ENCODE results near the gene THAP10.
"Not testable (repeated sequence)": the region's sequence is repeated elsewhere in the genome, so short reads cannot be mapped to it uniquely, and the experiment has no call there.

THAP10 gene

GRCh38 chr15:70866982-70867641 is 25.1 kb downstream of the THAP10 start:
- Histone ChIP-seq H3K4me1 (ENCODE audit: control insufficient read depth in 1 of 2, insufficient read depth in 2 of 2, low read length in 2 of 2) (no peaks in the 10 kb centered on the region), H3K27me3 (ENCODE audit: control insufficient read depth in 1 of 2, insufficient read depth in 2 of 2, low read length in 2 of 2) (no peaks in the 10 kb centered on the region), H3K9me3 (ENCODE audit: control insufficient read depth in 1 of 2, low read length in 2 of 2) (no peaks in the 10 kb centered on the region), H3K36me3 (ENCODE audit: control insufficient read depth in 1 of 2, insufficient read depth in 2 of 2, low read length in 2 of 2) (no peaks in the 10 kb centered on the region), H3K4me3 (ENCODE audit: low read depth in 1 of 2, low read length in 2 of 2) (no peak overlapping the region), H3K9ac (ENCODE audit: low read depth in 1 of 2, low read length in 2 of 2) (no peak overlapping the region), H3K27ac (ENCODE audit: low read depth, low read length) (no peak overlapping the region)

DNA sequence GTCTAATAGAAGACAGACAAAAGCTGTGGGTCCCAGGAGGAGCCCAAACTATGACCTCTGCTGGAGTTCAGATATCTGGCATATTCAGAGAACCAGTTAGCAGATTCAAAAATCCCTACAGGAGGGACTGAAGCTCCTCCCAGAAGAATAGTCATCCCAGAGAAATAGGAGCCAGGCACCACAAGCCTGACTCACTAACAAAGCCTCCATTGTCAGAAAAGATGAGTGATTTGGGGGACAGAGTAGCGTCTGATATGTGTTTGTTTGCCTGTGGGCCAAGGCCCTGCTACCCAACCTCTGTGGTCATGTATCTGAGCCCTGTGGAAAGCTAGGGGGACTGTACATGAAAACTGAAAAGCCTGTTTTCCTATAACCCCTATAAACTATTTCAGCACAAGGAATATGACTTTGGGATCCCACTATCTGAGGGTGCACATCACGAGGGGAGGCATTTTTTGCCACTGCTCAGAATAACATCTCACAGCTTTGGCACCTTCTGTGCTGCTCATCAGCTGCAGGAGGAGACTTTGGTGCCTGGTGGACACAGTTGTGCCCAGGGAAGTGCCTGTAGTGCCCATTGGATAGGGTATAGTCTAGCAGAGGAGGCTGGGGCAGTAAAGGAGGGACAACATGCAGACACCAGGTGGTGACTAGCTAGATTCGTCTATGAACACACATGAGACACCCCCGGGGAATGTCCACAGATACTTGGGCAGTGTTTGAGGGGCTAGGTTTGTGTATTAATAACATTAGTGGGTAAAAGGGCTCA is 28.6 kb downstream of the THAP10 start:
- Histone ChIP-seq H3K36me3 (ENCODE audit: control insufficient read depth in 1 of 2, insufficient read depth in 2 of 2, low read length in 2 of 2) (no peaks in the 10 kb centered on the region), H3K9me3 (ENCODE audit: control insufficient read depth in 1 of 2, low read length in 2 of 2) (no peaks in the 10 kb centered on the region), H3K9ac (ENCODE audit: low read depth in 1 of 2, low read length in 2 of 2) (no peak overlapping the region), H3K4me3 (ENCODE audit: low read depth in 1 of 2, low read length in 2 of 2) (no peak overlapping the region), H3K27me3 (ENCODE audit: control insufficient read depth in 1 of 2, insufficient read depth in 2 of 2, low read length in 2 of 2) (no peaks in the 10 kb centered on the region), H3K27ac (ENCODE audit: low read depth, low read length) (no peak overlapping the region), H3K4me1 (ENCODE audit: control insufficient read depth in 1 of 2, insufficient read depth in 2 of 2, low read length in 2 of 2) (no peaks in the 10 kb centered on the region)

GRCh38 chr15:70859998-70860397 is 32.2 kb downstream of the THAP10 start:
- Histone ChIP-seq H3K27ac (ENCODE audit: low read depth, low read length) (no peak overlapping the region), H3K4me3 (ENCODE audit: low read depth in 1 of 2, low read length in 2 of 2) (no peak overlapping the region), H3K4me1 (ENCODE audit: control insufficient read depth in 1 of 2, insufficient read depth in 2 of 2, low read length in 2 of 2) (no peaks in the 10 kb centered on the region), H3K27me3 (ENCODE audit: control insufficient read depth in 1 of 2, insufficient read depth in 2 of 2, low read length in 2 of 2) (peaks cover 6 to 12% of the 10 kb centered on the region in 2 donors), H3K9ac (ENCODE audit: low read depth in 1 of 2, low read length in 2 of 2) (no peak overlapping the region), H3K36me3 (ENCODE audit: control insufficient read depth in 1 of 2, insufficient read depth in 2 of 2, low read length in 2 of 2) (no peaks in the 10 kb centered on the region), H3K9me3 (ENCODE audit: control insufficient read depth in 1 of 2, low read length in 2 of 2) (no peaks in the 10 kb centered on the region)

DNA sequence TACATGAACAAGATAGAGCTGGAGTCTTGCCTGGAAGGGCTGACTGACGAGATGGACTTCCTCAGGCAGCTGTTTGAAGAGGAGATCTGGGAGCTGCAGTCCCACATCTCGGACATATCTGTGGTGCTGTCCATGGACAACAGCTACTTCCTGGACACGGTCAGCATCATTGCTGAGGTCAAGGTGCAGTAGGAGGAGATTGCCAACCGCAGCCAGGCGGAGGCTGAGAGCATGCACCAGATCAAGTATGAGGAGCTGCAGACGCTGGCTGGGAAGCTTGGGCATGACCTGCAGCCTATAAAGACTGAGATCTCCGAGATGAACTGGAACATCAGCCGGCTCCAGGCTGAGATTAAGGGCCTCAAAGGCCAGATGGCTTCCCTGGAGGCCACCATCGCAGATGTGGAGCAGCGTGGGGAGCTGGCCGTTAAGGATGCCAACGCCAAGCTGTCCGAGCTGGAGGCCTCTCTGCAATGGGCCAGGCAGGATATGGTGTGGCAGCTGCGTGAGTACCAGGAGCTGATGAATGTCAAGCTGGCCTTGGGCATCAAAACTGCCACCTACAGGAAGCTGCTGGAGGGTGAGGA is 32.8 kb downstream of the THAP10 start:
- H3K4me3 ChIP-seq (ENCODE audit: low read depth in 1 of 2, low read length in 2 of 2): no peak overlapping the region
- no peaks in the 10 kb centered on the region for H3K4me1 ChIP-seq (ENCODE audit: control insufficient read depth in 1 of 2, insufficient read depth in 2 of 2, low read length in 2 of 2)
- H3K9ac ChIP-seq (ENCODE audit: low read depth in 1 of 2, low read length in 2 of 2): no peak overlapping the region
- no peaks in the 10 kb centered on the region for H3K9me3 ChIP-seq (ENCODE audit: control insufficient read depth in 1 of 2, low read length in 2 of 2)
- no peaks in the 10 kb centered on the region for H3K36me3 ChIP-seq (ENCODE audit: control insufficient read depth in 1 of 2, insufficient read depth in 2 of 2, low read length in 2 of 2)
- H3K27me3 ChIP-seq (ENCODE audit: control insufficient read depth in 1 of 2, insufficient read depth in 2 of 2, low read length in 2 of 2): peaks cover 8 to 17% of the 10 kb centered on the region in 2 donors
- H3K27ac ChIP-seq (ENCODE audit: low read depth, low read length): no peak overlapping the region

- not testable (repeated sequence) for H3K27ac ChIP-seq (ENCODE audit: low read depth, low read length); H3K4me3 ChIP-seq (ENCODE audit: low read depth in 1 of 2, low read length in 2 of 2); H3K36me3 ChIP-seq (ENCODE audit: control insufficient read depth in 1 of 2, insufficient read depth in 2 of 2, low read length in 2 of 2); H3K9me3 ChIP-seq (ENCODE audit: control insufficient read depth in 1 of 2, low read length in 2 of 2); H3K4me1 ChIP-seq (ENCODE audit: control insufficient read depth in 1 of 2, insufficient read depth in 2 of 2, low read length in 2 of 2); H3K9ac ChIP-seq (ENCODE audit: low read depth in 1 of 2, low read length in 2 of 2)
- H3K27me3 ChIP-seq (ENCODE audit: control insufficient read depth in 1 of 2, insufficient read depth in 2 of 2, low read length in 2 of 2): peaks cover 10 to 19% of the 10 kb centered on the region in 2 donors
Measured at GRCh38 chr15:70858614-70859321, 33.5 kb downstream of the THAP10 start.

- Histone ChIP-seq H3K9ac (ENCODE audit: low read depth in 1 of 2, low read length in 2 of 2) (no peak overlapping the region), H3K36me3 (ENCODE audit: control insufficient read depth in 1 of 2, insufficient read depth in 2 of 2, low read length in 2 of 2) (no peaks in the 10 kb centered on the region), H3K4me1 (ENCODE audit: control insufficient read depth in 1 of 2, insufficient read depth in 2 of 2, low read length in 2 of 2) (peaks cover 0 to 3% of the 10 kb centered on the region in 2 donors), H3K9me3 (ENCODE audit: control insufficient read depth in 1 of 2, low read length in 2 of 2) (no peaks in the 10 kb centered on the region), H3K27ac (ENCODE audit: low read depth, low read length) (no peak overlapping the region), H3K27me3 (ENCODE audit: control insufficient read depth in 1 of 2, insufficient read depth in 2 of 2, low read length in 2 of 2) (peaks cover 14 to 23% of the 10 kb centered on the region in 2 donors), H3K4me3 (ENCODE audit: low read depth in 1 of 2, low read length in 2 of 2) (no peak overlapping the region)
Measured at GRCh38 chr15:70857562-70858285, 34.5 kb downstream of the THAP10 start.

DNA sequence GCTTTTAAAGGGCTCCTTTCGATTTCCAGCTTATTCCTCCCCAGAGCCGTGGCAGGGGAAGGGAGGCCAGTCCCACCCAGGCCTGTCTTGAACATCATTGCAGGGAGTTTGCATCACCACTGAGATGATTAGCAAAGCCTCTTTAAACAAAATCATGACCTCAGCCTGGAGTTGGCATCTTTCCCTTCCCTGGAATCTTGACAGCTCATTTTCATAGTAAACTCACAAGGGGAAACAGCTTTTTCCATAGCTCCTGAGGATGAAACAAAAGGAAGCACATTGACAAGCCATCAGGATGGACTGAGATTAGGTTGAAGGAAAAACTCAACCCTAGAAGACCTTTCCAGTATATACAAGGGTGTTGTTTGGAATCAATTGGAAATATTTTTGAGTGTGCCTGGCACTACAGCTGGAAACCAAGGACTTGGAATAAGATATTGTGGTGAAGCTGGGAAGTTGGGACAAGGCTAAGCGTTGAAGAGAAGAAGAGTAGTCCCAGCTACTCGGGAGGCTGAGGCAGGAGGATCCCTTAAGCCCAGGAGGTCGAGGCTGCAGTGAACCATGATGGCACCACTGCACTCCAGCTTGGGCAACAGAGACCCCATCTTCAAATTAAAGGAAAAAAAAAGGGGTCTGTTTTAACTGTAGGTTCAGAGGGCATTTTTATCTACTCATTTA is 35.2 kb downstream of the THAP10 start:
- Histone ChIP-seq H3K27me3 (ENCODE audit: control insufficient read depth in 1 of 2, insufficient read depth in 2 of 2, low read length in 2 of 2) (peaks cover 14 to 23% of the 10 kb centered on the region in 2 donors), H3K9ac (ENCODE audit: low read depth in 1 of 2, low read length in 2 of 2) (no peak overlapping the region), H3K27ac (ENCODE audit: low read depth, low read length) (no peak overlapping the region), H3K9me3 (ENCODE audit: control insufficient read depth in 1 of 2, low read length in 2 of 2) (no peaks in the 10 kb centered on the region), H3K36me3 (ENCODE audit: control insufficient read depth in 1 of 2, insufficient read depth in 2 of 2, low read length in 2 of 2) (no peaks in the 10 kb centered on the region), H3K4me1 (ENCODE audit: control insufficient read depth in 1 of 2, insufficient read depth in 2 of 2, low read length in 2 of 2) (peaks cover 0 to 3% of the 10 kb centered on the region in 2 donors), H3K4me3 (ENCODE audit: low read depth in 1 of 2, low read length in 2 of 2) (no peak overlapping the region)

DNA sequence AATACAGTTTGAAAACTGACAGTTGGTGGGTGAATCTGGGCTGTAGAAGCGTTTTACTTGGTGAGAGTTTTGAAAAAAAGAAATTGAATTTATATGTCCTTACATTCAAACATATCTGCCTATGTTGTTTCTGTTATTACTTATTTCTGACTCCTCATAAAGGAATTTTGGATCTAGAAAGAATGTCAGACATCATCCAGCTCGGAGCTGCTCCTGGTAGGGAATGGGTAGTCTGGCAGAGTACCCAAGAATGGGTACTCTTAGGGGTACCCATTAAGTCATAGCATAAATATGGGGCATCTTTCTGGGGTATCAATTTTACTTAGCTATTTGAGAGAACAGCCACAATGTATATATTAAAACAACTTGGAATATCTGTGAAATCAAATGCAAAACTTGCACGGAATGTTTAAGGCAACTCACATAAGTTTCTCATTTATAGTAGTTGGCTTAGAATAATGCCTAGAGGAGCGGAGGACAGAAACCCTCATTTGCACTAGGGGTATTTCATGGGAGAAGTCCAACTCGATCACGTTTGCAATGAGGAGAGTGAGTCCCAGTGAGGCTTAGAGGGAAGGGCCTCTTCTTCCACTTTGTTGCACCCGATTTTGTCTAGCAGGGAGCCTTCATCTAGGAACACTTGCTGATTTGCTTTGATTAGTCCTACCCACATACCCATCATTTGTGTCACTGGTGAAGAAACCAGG is 35.9 kb downstream of the THAP10 start:
- Histone ChIP-seq H3K4me3 (ENCODE audit: low read depth in 1 of 2, low read length in 2 of 2) (no peak overlapping the region), H3K4me1 (ENCODE audit: control insufficient read depth in 1 of 2, insufficient read depth in 2 of 2, low read length in 2 of 2) (peaks cover 0 to 3% of the 10 kb centered on the region in 2 donors), H3K9ac (ENCODE audit: low read depth in 1 of 2, low read length in 2 of 2) (no peak overlapping the region), H3K27me3 (ENCODE audit: control insufficient read depth in 1 of 2, insufficient read depth in 2 of 2, low read length in 2 of 2) (peaks cover 21 to 30% of the 10 kb centered on the region in 2 donors), H3K27ac (ENCODE audit: low read depth, low read length) (no peak overlapping the region), H3K36me3 (ENCODE audit: control insufficient read depth in 1 of 2, insufficient read depth in 2 of 2, low read length in 2 of 2) (no peaks in the 10 kb centered on the region), H3K9me3 (ENCODE audit: control insufficient read depth in 1 of 2, low read length in 2 of 2) (no peaks in the 10 kb centered on the region)

- Histone ChIP-seq H3K4me3 (ENCODE audit: low read depth in 1 of 2, low read length in 2 of 2) (no peak overlapping the region), H3K27me3 (ENCODE audit: control insufficient read depth in 1 of 2, insufficient read depth in 2 of 2, low read length in 2 of 2) (peaks cover 23 to 32% of the 10 kb centered on the region in 2 donors), H3K9ac (ENCODE audit: low read depth in 1 of 2, low read length in 2 of 2) (no peak overlapping the region), H3K36me3 (ENCODE audit: control insufficient read depth in 1 of 2, insufficient read depth in 2 of 2, low read length in 2 of 2) (no peaks in the 10 kb centered on the region), H3K4me1 (ENCODE audit: control insufficient read depth in 1 of 2, insufficient read depth in 2 of 2, low read length in 2 of 2) (peaks cover 0 to 3% of the 10 kb centered on the region in 2 donors), H3K27ac (ENCODE audit: low read depth, low read length) (no peak overlapping the region), H3K9me3 (ENCODE audit: control insufficient read depth in 1 of 2, low read length in 2 of 2) (no peaks in the 10 kb centered on the region)
Measured at GRCh38 chr15:70855764-70856163, 36.5 kb downstream of the THAP10 start.
